Mucosa of stomach (tissue), 1 donor: ENCODE measurements around the gene MALAT1.
A peak's percentile ranks its signal among the peaks of the same experiment; 100 is the strongest.

Experiments used
- H3K27me3 ChIP-seq: one replicate; pipeline ENCODE4 v1.7.0; 2013; ENCODE audit warnings: mild to moderate bottlenecking, low read length; ENCODE audit not compliant: control insufficient read depth, insufficient read depth
- H3K36me3 ChIP-seq: one replicate; pipeline ENCODE4 v1.7.0; 2013; ENCODE audit warnings: low read length; ENCODE audit not compliant: control insufficient read depth, insufficient read depth
- H3K4me1 ChIP-seq: one replicate; pipeline ENCODE4 v1.7.0; 2013; ENCODE audit warnings: mild to moderate bottlenecking, low read length; ENCODE audit not compliant: control insufficient read depth, insufficient read depth
- H3K4me3 ChIP-seq: one replicate; pipeline ENCODE4 v1.7.0; 2013; ENCODE audit warnings: low read length
- H3K9ac ChIP-seq: one replicate; pipeline ENCODE4 v1.7.0; 2013; ENCODE audit warnings: mild to moderate bottlenecking, low read length, moderate library complexity
- H3K9me3 ChIP-seq: one replicate; pipeline ENCODE4 v1.7.0; 2013; ENCODE audit warnings: mild to moderate bottlenecking, low read length, moderate library complexity; ENCODE audit not compliant: control insufficient read depth
- donor health status: Pancreatic carcinoma.

The MALAT1 gene

DNA sequence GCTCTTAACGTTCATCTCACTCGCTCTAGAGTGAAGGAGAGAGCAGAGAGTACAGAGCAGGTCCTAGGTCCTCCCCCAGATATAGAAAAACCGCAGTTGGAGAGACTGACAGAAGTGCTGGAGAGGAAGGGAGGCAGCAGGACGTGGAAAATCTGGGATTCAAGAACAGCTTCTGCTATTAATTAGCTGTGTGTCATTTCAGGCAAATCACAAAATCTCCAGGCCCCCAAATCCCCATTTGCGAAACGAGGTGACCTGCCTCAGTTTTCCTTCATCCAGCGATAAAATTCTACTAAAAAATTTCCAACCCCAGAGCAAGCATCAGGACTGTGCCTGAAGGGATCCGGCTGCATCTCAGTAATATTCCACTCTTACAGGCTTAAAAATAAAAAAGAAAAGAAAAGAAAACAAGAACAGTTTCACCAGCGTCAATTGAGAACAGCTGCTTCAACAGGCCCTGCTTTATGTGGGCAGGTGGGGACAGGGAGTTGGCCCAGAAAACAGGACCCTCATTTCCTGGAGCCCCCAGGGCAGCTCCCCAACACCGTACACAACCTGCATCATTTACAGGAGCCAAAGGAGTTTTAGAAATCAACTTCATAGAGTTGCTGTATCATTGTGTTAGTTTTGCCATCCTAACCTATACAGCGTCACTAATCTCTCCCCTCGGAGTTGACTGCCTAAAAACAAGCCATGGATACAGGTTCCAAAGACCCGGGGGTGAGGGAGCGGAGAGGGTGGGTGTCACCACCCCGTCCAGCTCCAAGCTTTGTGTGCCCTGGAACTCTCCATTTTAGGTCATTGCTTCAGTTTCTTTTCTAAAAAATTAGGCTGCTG lies 2.3 kb upstream of the MALAT1 start:
- H3K27me3 ChIP-seq, result no peaks in the 10 kb centered on the region
- peak overlapping the region; percentile 74 for H3K9ac ChIP-seq
- peaks cover 11% of the 10 kb centered on the region for H3K36me3 ChIP-seq
- peaks cover 45% of the 10 kb centered on the region for H3K4me1 ChIP-seq
- no peaks in the 10 kb centered on the region for H3K9me3 ChIP-seq
- H3K4me3 ChIP-seq, result peak overlapping the region; percentile 16

DNA sequence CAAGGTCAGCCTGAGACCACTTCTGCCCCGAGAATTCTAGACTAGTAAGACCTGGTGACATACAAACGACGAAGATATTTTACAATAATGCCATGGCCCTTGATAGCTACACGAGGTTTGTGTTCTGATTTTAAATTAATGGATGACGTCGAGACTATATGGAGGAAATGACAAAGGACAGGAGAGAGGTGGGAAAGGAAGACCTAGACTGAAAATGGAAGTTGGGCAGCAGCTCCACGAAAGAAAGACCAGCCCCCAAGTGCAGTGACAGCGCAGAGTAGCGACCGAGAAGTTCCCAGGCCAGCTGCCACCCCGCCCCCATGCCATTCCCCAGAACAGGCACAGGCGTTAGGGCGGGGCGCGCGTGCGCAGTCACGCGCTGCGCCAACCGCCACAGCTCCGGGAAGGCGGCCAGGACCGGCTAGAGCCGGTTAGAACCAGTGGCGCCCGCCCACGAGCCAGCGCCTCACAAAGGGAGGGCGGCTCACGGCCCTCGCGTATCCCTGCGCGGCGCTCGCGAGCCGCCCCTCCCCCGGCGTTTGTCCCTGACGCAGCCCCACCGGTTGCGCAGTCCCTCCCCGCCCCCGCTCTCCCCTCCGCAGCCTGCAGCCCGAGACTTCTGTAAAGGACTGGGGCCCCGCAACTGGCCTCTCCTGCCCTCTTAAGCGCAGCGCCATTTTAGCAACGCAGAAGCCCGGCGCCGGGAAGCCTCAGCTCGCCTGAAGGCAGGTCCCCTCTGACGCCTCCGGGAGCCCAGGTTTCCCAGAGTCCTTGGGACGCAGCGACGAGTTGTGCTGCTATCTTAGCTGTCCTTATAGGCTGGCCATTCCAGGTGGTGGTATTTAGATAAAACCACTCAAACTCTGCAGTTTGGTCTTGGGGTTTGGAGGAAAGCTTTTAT lies 1.5 kb upstream of the MALAT1 start:
- Histone ChIP-seq H3K36me3 (peaks cover 18% of the 10 kb centered on the region), H3K27me3 (no peaks in the 10 kb centered on the region), H3K4me1 (peaks cover 37% of the 10 kb centered on the region), H3K9me3 (no peaks in the 10 kb centered on the region), H3K4me3 (peak overlapping the region; percentile 99), H3K9ac (peak overlapping the region; percentile 99)

DNA sequence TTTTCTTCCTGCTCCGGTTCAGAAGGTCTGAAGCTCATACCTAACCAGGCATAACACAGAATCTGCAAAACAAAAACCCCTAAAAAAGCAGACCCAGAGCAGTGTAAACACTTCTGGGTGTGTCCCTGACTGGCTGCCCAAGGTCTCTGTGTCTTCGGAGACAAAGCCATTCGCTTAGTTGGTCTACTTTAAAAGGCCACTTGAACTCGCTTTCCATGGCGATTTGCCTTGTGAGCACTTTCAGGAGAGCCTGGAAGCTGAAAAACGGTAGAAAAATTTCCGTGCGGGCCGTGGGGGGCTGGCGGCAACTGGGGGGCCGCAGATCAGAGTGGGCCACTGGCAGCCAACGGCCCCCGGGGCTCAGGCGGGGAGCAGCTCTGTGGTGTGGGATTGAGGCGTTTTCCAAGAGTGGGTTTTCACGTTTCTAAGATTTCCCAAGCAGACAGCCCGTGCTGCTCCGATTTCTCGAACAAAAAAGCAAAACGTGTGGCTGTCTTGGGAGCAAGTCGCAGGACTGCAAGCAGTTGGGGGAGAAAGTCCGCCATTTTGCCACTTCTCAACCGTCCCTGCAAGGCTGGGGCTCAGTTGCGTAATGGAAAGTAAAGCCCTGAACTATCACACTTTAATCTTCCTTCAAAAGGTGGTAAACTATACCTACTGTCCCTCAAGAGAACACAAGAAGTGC lies 661 bp upstream of the MALAT1 start:
- peak overlapping the region; percentile 99 for H3K9ac ChIP-seq
- H3K27me3 ChIP-seq, result no peaks in the 10 kb centered on the region
- peaks cover 26% of the 10 kb centered on the region for H3K36me3 ChIP-seq
- peak overlapping the region; percentile 99 for H3K4me3 ChIP-seq
- H3K9me3 ChIP-seq, result no peaks in the 10 kb centered on the region
- peaks cover 29% of the 10 kb centered on the region for H3K4me1 ChIP-seq

DNA sequence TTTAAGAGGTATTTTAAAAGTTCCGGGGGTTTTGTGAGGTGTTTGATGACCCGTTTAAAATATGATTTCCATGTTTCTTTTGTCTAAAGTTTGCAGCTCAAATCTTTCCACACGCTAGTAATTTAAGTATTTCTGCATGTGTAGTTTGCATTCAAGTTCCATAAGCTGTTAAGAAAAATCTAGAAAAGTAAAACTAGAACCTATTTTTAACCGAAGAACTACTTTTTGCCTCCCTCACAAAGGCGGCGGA lies 193 bp upstream of the MALAT1 start:
- H3K4me1 ChIP-seq, result peaks cover 24% of the 10 kb centered on the region
- H3K9me3 ChIP-seq, result no peaks in the 10 kb centered on the region
- peak overlapping the region; percentile 99 for H3K4me3 ChIP-seq
- H3K36me3 ChIP-seq, result peaks cover 27% of the 10 kb centered on the region
- H3K27me3 ChIP-seq, result no peaks in the 10 kb centered on the region
- peak overlapping the region; percentile 99 for H3K9ac ChIP-seq

GRCh38 chr11:65499713-65500386 lies 1.0 kb downstream of the MALAT1 start:
- Histone ChIP-seq H3K9me3 (no peaks in the 10 kb centered on the region), H3K4me3 (peak overlapping the region; percentile 99), H3K27me3 (no peaks in the 10 kb centered on the region), H3K36me3 (peaks cover 38% of the 10 kb centered on the region), H3K4me1 (peaks cover 20% of the 10 kb centered on the region), H3K9ac (peak overlapping the region; percentile 99)

- no peaks in the 10 kb centered on the region for H3K9me3 ChIP-seq
- peak overlapping the region; percentile 99 for H3K9ac ChIP-seq
- H3K4me1 ChIP-seq, result peaks cover 27% of the 10 kb centered on the region
- H3K27me3 ChIP-seq, result no peaks in the 10 kb centered on the region
- H3K36me3 ChIP-seq, result peaks cover 45% of the 10 kb centered on the region
- peak overlapping the region; percentile 99 for H3K4me3 ChIP-seq
Measured at GRCh38 chr11:65500387-65501185, 1.7 kb downstream of the MALAT1 start.

GRCh38 chr11:65501186-65501471 lies 2.3 kb downstream of the MALAT1 start:
- peaks cover 50% of the 10 kb centered on the region for H3K36me3 ChIP-seq
- peaks cover 31% of the 10 kb centered on the region for H3K4me1 ChIP-seq

DNA sequence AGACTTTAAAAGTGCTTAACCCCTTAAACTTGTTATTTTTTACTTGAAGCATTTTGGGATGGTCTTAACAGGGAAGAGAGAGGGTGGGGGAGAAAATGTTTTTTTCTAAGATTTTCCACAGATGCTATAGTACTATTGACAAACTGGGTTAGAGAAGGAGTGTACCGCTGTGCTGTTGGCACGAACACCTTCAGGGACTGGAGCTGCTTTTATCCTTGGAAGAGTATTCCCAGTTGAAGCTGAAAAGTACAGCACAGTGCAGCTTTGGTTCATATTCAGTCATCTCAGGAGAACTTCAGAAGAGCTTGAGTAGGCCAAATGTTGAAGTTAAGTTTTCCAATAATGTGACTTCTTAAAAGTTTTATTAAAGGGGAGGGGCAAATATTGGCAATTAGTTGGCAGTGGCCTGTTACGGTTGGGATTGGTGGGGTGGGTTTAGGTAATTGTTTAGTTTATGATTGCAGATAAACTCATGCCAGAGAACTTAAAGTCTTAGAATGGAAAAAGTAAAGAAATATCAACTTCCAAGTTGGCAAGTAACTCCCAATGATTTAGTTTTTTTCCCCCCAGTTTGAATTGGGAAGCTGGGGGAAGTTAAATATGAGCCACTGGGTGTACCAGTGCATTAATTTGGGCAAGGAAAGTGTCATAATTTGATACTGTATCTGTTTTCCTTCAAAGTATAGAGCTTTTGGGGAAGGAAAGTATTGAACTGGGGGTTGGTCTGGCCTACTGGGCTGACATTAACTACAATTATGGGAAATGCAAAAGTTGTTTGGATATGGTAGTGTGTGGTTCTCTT lies 2.8 kb downstream of the MALAT1 start:
- Histone ChIP-seq H3K36me3 (peaks cover 52% of the 10 kb centered on the region), H3K9ac (peak overlapping the region; percentile 99), H3K9me3 (no peaks in the 10 kb centered on the region), H3K27me3 (no peaks in the 10 kb centered on the region), H3K4me3 (peak overlapping the region; percentile 99), H3K4me1 (peaks cover 31% of the 10 kb centered on the region)

More at GRCh38 chr11:65501186-65501471, 2.3 kb downstream of the MALAT1 start:
- Histone ChIP-seq H3K4me3 (peak overlapping the region; percentile 99), H3K27me3 (no peaks in the 10 kb centered on the region), H3K9me3 (no peaks in the 10 kb centered on the region), H3K9ac (peak overlapping the region; percentile 99)

DNA sequence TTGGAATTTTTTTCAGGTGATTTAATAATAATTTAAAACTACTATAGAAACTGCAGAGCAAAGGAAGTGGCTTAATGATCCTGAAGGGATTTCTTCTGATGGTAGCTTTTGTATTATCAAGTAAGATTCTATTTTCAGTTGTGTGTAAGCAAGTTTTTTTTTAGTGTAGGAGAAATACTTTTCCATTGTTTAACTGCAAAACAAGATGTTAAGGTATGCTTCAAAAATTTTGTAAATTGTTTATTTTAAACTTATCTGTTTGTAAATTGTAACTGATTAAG lies 3.4 kb downstream of the MALAT1 start:
- H3K9me3 ChIP-seq, result no peaks in the 10 kb centered on the region
- peak overlapping the region; percentile 99 for H3K4me3 ChIP-seq
- H3K27me3 ChIP-seq, result no peaks in the 10 kb centered on the region
- peaks cover 31% of the 10 kb centered on the region for H3K4me1 ChIP-seq
- peaks cover 52% of the 10 kb centered on the region for H3K36me3 ChIP-seq
- peak overlapping the region; percentile 99 for H3K9ac ChIP-seq

DNA sequence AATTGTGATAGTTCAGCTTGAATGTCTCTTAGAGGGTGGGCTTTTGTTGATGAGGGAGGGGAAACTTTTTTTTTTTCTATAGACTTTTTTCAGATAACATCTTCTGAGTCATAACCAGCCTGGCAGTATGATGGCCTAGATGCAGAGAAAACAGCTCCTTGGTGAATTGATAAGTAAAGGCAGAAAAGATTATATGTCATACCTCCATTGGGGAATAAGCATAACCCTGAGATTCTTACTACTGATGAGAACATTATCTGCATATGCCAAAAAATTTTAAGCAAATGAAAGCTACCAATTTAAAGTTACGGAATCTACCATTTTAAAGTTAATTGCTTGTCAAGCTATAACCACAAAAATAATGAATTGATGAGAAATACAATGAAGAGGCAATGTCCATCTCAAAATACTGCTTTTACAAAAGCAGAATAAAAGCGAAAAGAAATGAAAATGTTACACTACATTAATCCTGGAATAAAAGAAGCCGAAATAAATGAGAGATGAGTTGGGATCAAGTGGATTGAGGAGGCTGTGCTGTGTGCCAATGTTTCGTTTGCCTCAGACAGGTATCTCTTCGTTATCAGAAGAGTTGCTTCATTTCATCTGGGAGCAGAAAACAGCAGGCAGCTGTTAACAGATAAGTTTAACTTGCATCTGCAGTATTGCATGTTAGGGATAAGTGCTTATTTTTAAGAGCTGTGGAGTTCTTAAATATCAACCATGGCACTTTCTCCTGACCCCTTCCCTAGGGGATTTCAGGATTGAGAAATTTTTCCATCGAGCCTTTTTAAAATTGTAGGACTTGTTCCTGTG lies 3.9 kb downstream of the MALAT1 start:
- Histone ChIP-seq H3K36me3 (peaks cover 52% of the 10 kb centered on the region), H3K4me1 (peaks cover 36% of the 10 kb centered on the region), H3K27me3 (no peaks in the 10 kb centered on the region), H3K9ac (peak overlapping the region; percentile 99), H3K9me3 (no peaks in the 10 kb centered on the region), H3K4me3 (peak overlapping the region; percentile 99)
